K562 (cell line): ENCODE results near the gene USP37. TPM values are rescaled to one million over a fixed set of nuclear protein-coding genes. Genes with fewer than 3 reads are reported as not detected.
A peak's percentile ranks its signal among the peaks of the same experiment; 100 is the strongest.

Experiments
- ATAC-seq: fragments of 200-7000 bp; cut with Tn5 transposase; 3 replicates; pipeline ENCODE4 v1.9.1; 2020; ENCODE audit warnings: moderate library complexity
- BruUV-seq: library from RNA; stranded (reverse); fragments of 400-500 nt; replicated peaks from 2 replicates; lab custom pipeline; 2021; lab: Mats Ljungman, UMichigan
- CTCF ChIA-PET: fragments of 300-600 bp; formaldehyde crosslinking; extraction: SDS; loops from one replicate; lab custom pipeline; 2021; ENCODE audit warnings: low intra/inter-chr PET ratio; lab: Yijun Ruan, JAX
- POLR2A ChIA-PET: fragments of 300-600, 350-650 bp; sonication (Branson Sonifier 250); formaldehyde crosslinking; extraction: SDS; loops from one replicate; lab custom pipeline; 2021; ENCODE audit warnings: antibody characterized with exemption, inconsistent platforms; lab: Yijun Ruan, JAX
- DNase-seq, 4 experiments: peaks; one replicate each; pipeline versions ENCODE4 v3.0.0 to v3.0.0-alpha.2; 2011 to 2018; ENCODE audit warnings: low spot score in 3 of 4, mixed read lengths in 3 of 4; ENCODE audit errors: extremely low read depth in 1 of 4
- FAIRE-seq: peaks from 2 replicates; lab custom pipeline; 2011; peaks lifted over from hg19 to GRCh38; lab: Jason Lieb, UNC
- H2AFZ ChIP-seq: 2 replicates; pipeline ENCODE4 v1.6.0; 2011; ENCODE audit warnings: low read depth, low read length, control low read depth, inconsistent platforms
- H3K27ac ChIP-seq: fragments of 200-600 bp; 3 replicates; pipeline ENCODE4 v1.8.0; 2011; ENCODE audit warnings: low read depth, mild to moderate bottlenecking, control low read depth, inconsistent platforms, low read length, moderate library complexity, mixed read lengths; ENCODE audit errors: extremely low read depth
- H3K27me3 ChIP-seq, 2 experiments: fragments of 300-600 bp in 1 of 2; 2 replicates in 1 of 2; 3 replicates in 1 of 2; pipeline versions ENCODE4 v1.6.0 to v1.8.0; 2011; ENCODE audit warnings: inconsistent platforms in 2 of 2, low read length in 2 of 2, mild to moderate bottlenecking in 1 of 2, mixed read lengths in 1 of 2, moderate library complexity in 1 of 2; ENCODE audit not compliant: control insufficient read depth in 2 of 2, insufficient read depth in 2 of 2
- H3K36me3 ChIP-seq: fragments of 300-600 bp; 3 replicates; pipeline ENCODE4 v1.8.0; 2011; ENCODE audit warnings: mild to moderate bottlenecking, low read length, inconsistent platforms; ENCODE audit not compliant: control insufficient read depth, insufficient read depth
- H3K4me1 ChIP-seq, 2 experiments: fragments of 200-600 bp in 1 of 2; replicated peaks in 1 of 2; 2 replicates in 1 of 2; 3 replicates in 1 of 2; pipeline versions ENCODE4 v1.5.1 to v1.8.0; 2011; ENCODE audit warnings: inconsistent platforms in 2 of 2, low read length in 2 of 2, mild to moderate bottlenecking in 1 of 2, mixed read lengths in 1 of 2, moderate library complexity in 1 of 2; ENCODE audit not compliant: control insufficient read depth in 2 of 2, insufficient read depth in 2 of 2
- H3K4me2 ChIP-seq: 2 replicates; pipeline ENCODE4 v1.6.1; 2011; ENCODE audit warnings: low read length, control low read depth, inconsistent platforms, mixed read lengths; ENCODE audit not compliant: insufficient read depth
- H3K4me3 ChIP-seq: fragments of 200-600 bp; sonication (generic), shearing (Covaris generic); 2 replicates; pipeline ENCODE4 v1.5.1; 2016; ENCODE audit warnings: control low read depth, inconsistent platforms
- H3K79me2 ChIP-seq: fragments of 200-600 bp; 3 replicates; pipeline ENCODE4 v1.8.0; 2011; ENCODE audit warnings: low read length, inconsistent platforms; ENCODE audit not compliant: control insufficient read depth, insufficient read depth
- H3K9ac ChIP-seq, 2 experiments: 2 replicates each; pipeline versions ENCODE4 v1.6.0 to v1.6.1; 2011; ENCODE audit warnings: low read depth in 2 of 2, low read length in 2 of 2, control low read depth in 1 of 2, inconsistent platforms in 1 of 2, mild to moderate bottlenecking in 1 of 2, mixed read lengths in 1 of 2; ENCODE audit not compliant: insufficient read depth in 1 of 2
- H3K9me1 ChIP-seq: one replicate; pipeline ENCODE4 v1.6.0; 2011; ENCODE audit warnings: inconsistent platforms, mild to moderate bottlenecking, low read length, moderate library complexity; ENCODE audit not compliant: control insufficient read depth, insufficient read depth
- H3K9me3 ChIP-seq: replicated peaks from 2 replicates; pipeline ENCODE4 v1.5.1; 2011; ENCODE audit warnings: low read depth, low read length, inconsistent platforms; ENCODE audit not compliant: control insufficient read depth, insufficient read depth
- H4K20me1 ChIP-seq: replicated peaks from 2 replicates; pipeline ENCODE4 v1.6.1; 2011; ENCODE audit warnings: low read length, inconsistent platforms, mixed read lengths; ENCODE audit not compliant: control insufficient read depth, insufficient read depth
- DEAF1 ChIP-seq: fragments of 450-650 bp; formaldehyde crosslinking; IDR thresholded peaks from 2 replicates; pipeline ENCODE4 v1.4.0; 2020; ENCODE audit warnings: mild to moderate bottlenecking, moderate library complexity
- HMGN3 ChIP-seq: IDR thresholded peaks from 2 replicates; pipeline ENCODE4 v1.6.1; 2011; ENCODE audit warnings: borderline replicate concordance, low read depth, mild to moderate bottlenecking, mixed read lengths, low read length; ENCODE audit not compliant: insufficient read length; ENCODE audit errors: extremely low read depth
- RAD21 ChIP-seq, 2 experiments: fragments of 250-450 bp in 1 of 2; fragments of 450-650 bp in 1 of 2; sonication (Bioruptor Pico) in 1 of 2; formaldehyde crosslinking in 1 of 2; IDR thresholded peaks in 1 of 2; conservative IDR thresholded peaks in 1 of 2; 2 replicates each; pipeline versions ENCODE4 v1.4.0 to v1.8.0; 2020 to 2022; ENCODE audit warnings: mild to moderate bottlenecking in 2 of 2, moderate library complexity in 1 of 2
- REST ChIP-seq, 2 experiments: fragments of 450-650 bp; formaldehyde crosslinking in 1 of 2; IDR thresholded peaks; 2 replicates each; pipeline versions ENCODE4 v1.4.0 to v1.6.1; 2014 to 2020; ENCODE audit warnings: mild to moderate bottlenecking in 2 of 2, borderline replicate concordance in 1 of 2, low read depth in 1 of 2
- TFE3 ChIP-seq: fragments of 450-650 bp; formaldehyde crosslinking; IDR thresholded peaks from 2 replicates; pipeline ENCODE4 v1.4.0; 2020; ENCODE audit warnings: mild to moderate bottlenecking, mixed read lengths
- WGBS: fragments of 100-300 bp; shearing (Covaris generic); methylation state at CpG from one replicate; pipeline ENCODE4 v1.1.6; 2016; ENCODE audit warnings: low coverage, mixed read lengths; ENCODE audit not compliant: insufficient coverage; ENCODE audit errors: missing lambda C conversion rate; 5-methylcytosine and 5-hydroxymethylcytosine counted together
- in situ Hi-C: fragments of 300-500 bp; cut with MboI; formaldehyde crosslinking; loops from 4 replicates; pipeline ENCODE4 v1.15.0; 2018; ENCODE audit warnings: inconsistent platforms, mixed read lengths
- intact Hi-C: fragments of 100-400 bp; cut with micrococcal nuclease; formaldehyde crosslinking; loops from 2 replicates; pipeline ENCODE4 v1.14.2; 2022
- polyA plus RNA-seq, 8 experiments: library from polyadenylated mRNA; depleted of rRNA in 4 of 8; stranded (reverse) in 5 of 8; unstranded in 3 of 8; fragments of >200 nt; fragmentation: Nextera tagmentation in 2 of 8; fragmentation: Illumina TruSeq in 1 of 8; extraction: Ambion mirVana in 2 of 8; extraction: Trizol in 1 of 8; gene quantifications; 2 replicates each; pipeline versions ENCODE4 v1.2.1 to v1.2.3, GENCODE V29; 2011 to 2014; ENCODE audit warnings: inconsistent platforms in 1 of 8, missing spikeins in 1 of 8
- total RNA-seq, 7 experiments: library from RNA; depleted of rRNA in 6 of 7; stranded (reverse); fragments of >200 nt in 6 of 7; fragmentation: Illumina TruSeq in 2 of 7; extraction: Trizol in 2 of 7; gene quantifications; 2 replicates each; pipeline versions ENCODE4 v1.2.1 to v1.2.3, GENCODE V29; 2011 to 2021; ENCODE audit warnings: low replicate concordance in 1 of 7

Gene USP37
- total and polyA plus RNA-seq, 9 of the 15 experiments (the other 6 are each of a cell fraction or from before 2014, with no cell fraction given) = 2.0 to 14.2 (median 8.5) TPM

GRCh38 chr2:218465987-218466633 lies 102.0 kb downstream of the USP37 start:
- intact Hi-C loops = loop anchor here (1.0 to 10.0 kb wide), 3 partner anchors 60 to 281 kb away; no protein-coding TSS in a partner anchor
- H3K36me3 ChIP-seq = peaks cover 50% of the 10 kb centered on the region
- H3K4me3 ChIP-seq = no peak overlapping the region
- DNase-seq = peak in 1 of 4 experiments; percentile 12
- peaks cover 0 to under 1% of the 10 kb centered on the region in 2 experiments; a peak in 1 of 5 replicates for H3K4me1 ChIP-seq
- no peaks in the 10 kb centered on the region for H3K9me3 ChIP-seq
- WGBS = 47% methylated on average over 3 of the region's 3 CpGs
- in situ Hi-C loops = no loop called here
- FAIRE-seq = peak; percentile 44
- no peaks in the 10 kb centered on the region for H4K20me1 ChIP-seq
- no TSS peak for BruUV-seq
- H3K4me2 ChIP-seq = no peak overlapping the region
- H2AFZ ChIP-seq = no peak overlapping the region
- ATAC-seq = peak; percentile 67
- no peak overlapping the region for H3K9ac ChIP-seq
- no peaks in the 10 kb centered on the region for H3K27me3 ChIP-seq
- POLR2A ChIA-PET = interaction anchor here (0.6 kb wide), 1 partner anchor 159 kb away, joined by 3 read pairs; no protein-coding TSS in a partner anchor
- H3K9me1 ChIP-seq = no peaks in the 10 kb centered on the region
- H3K79me2 ChIP-seq = no peaks in the 10 kb centered on the region
- H3K27ac ChIP-seq = no peak overlapping the region
- CTCF ChIA-PET = interaction anchor here (0.9 to 2.6 kb wide), 2 partner anchors 59 to 60 kb away, joined by 3 to 8 read pairs; no protein-coding TSS in a partner anchor
- TF ChIP-seq HMGN3 (no peak), REST (IDR thresholded peaks at IDR 0.05; ENCODE audit: borderline replicate concordance) (peak; percentile 41; the same call in 1 of the 2 replicates), REST (CRISPR knock-in tag; IDR thresholded peaks at IDR 0.05; ENCODE audit: low read depth) (no peak), TFE3 (CRISPR knock-in tag) (no peak), RAD21 (CRISPR knock-in tag; conservative IDR thresholded peaks at IDR 0.05 in 1 of 2, IDR thresholded peaks at IDR 0.05 in 1 of 2) (peak; percentile 34 to 56), DEAF1 (CRISPR knock-in tag) (peak; percentile 42; the same call in 1 of the 2 replicates)
